SIG-M5 (cell line): Measurements from ENCODE around the gene GCGR.
"Not testable (repeated sequence)": the region's sequence is repeated elsewhere in the genome, so short reads cannot be mapped to it uniquely, and the experiment has no call there.

Experiments used
- DNase-seq: peaks from one replicate; lab custom pipeline; 2025; lab: John Stamatoyannopoulos, UW

GCGR gene

DNA sequence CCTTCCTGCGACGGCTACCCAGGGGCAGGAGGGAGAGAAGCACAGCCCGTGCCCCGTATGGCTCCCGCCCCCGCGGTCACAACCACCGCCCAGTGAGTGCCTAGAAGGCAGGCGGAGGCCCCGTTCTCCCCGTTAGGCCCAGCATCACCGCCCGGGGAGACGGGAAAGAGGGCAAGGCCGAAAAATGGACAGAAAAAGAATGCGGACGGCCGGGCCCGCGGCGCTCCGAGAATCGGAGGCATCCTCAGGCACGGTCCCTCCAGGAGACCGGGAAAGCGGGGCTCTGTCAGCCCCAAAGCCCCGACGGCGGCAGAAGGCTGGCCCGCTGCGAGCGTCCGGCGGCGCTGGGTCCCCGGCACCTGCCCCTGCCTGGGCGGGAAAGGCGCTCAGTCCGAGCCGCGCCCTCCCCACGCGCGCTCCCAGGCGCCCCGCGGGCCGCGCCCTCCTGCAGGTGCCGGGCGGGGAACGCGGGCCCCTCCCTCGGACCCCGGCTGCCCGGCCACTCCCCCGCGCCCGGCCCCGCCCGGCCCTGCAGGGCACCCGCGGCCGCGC is 28.7 kb downstream of the GCGR start:
- DNase-seq: no peak

- DNase-seq: peak; percentile 47
Observed at GRCh38 chr17:81833160-81833920, 29.4 kb downstream of the GCGR start, which contains the start of gene MCRIP1. Gene MCRIP1, minus strand, starts transcription at chr17:81833291. Its CDS starts 8,785 bp downstream, at chr17:81824506.

DNA sequence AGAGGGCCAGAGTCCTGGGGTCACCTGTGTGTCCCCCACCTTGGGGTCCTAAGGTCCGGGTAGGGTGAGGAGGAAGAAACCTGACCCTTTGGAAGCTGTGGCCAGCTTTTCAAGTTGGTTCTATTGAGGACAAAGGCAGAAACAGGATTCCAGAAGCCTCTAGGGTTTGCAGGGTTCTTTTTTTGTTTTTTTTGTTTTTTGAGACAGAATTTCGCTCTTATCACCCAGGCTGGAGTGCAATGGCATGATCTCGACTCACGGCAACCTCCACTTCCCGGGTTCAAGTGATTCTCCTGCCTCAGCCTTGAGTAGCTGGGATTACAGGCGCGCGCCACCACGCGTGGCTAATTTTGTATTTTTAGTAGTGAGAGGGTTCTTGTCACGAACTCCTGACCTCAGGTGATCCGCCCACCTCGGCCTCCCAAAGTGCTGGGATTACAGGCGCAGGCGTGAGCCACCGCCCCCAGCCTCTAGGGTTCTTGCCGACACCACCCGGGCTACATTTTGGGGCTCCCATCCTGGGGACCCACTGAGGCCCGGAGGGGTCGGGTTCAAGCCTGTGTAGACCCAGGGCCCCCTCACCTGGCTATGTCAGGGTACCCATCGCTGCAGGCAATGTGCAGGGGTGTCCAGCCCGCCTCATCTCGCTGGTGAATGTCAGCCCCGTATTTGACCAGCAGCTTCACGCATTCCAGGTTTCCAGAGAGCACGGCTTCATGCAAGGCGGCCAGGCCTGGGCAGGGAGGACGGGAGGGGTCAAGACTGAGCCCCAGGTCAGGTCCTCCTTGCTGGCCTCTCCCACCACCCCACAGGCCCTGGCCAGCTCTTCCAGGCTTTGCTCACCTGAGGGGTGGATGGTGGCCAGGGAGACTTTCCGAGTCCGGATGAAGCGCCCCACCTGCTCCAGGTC is 30.2 kb downstream of the GCGR start:
- DNase-seq: no peak

DNA sequence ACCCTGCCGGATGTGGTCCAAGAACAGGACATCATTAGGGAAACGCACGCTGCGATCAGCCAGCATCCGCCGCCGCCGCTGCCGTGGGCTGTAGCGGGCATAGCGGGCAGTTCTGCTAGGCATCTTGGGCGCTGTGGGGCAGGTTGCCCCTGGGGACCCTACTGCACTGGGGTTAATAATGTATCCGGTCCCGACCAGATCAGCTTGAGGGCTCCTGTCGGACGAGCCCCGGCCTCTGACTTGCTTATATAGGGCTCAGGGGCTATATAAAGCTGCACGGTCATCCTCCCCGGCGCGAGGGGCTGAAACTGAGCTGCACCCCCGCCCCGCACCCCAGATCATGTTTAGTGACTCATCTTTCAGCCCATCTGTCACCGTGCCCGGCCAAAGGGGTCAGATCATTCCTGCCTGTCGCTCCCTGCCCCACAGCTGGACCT is 30.9 kb downstream of the GCGR start, which contains the start of gene PPP1R27:
PPP1R27 (minus strand) TSS at position 220 of the 437 bp plus-strand sequence; CDS start at position 123, 97 bp downstream.
- no peak for DNase-seq

DNA sequence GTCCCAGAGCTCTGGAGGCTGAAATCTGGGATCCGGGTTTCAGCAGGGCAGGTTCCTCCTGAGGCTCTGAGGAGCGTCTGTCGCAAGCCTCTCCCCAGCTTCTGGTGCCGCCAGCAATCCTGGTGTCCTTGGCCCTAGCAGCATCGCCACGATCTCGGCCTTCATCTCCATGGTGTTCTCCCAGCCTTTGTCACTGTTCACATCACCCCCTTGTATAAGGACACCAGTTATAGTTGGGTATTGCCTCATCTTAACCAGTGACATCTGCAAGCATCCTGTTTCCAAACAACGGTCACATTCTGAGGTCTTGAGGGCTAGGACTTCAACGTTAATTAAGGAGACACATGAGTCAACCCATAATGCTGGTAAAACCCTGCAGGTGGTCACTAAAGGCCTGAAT is 33.7 kb downstream of the GCGR start:
- peak; percentile 98 for DNase-seq

- no peak for DNase-seq
Observed at GRCh38 chr17:81838753-81839255, 34.9 kb downstream of the GCGR start.

DNA sequence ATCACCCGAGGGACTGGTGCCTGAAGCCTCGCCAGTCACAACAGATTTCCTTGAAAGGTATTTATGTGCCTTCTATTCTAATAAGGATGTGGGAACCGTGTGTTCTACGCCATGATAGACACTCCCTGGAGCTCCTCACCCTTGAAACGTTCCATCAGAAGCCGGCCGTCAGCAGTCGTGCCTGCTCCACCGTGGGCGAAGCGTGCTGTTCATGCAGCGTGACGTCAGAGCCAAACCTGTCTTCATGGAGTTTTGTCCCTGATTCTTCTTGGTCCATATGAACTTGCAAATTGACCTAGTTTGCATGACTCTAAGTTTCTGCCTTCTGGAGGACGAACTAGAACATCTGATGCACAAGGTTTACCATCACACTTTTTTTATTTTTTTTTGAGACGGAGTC is 35.4 kb downstream of the GCGR start:
- no peak for DNase-seq

- not testable (repeated sequence) for DNase-seq
Observed at GRCh38 chr17:81840059-81840458, 36.1 kb downstream of the GCGR start.

GRCh38 chr17:81840826-81841778 is 37.2 kb downstream of the GCGR start:
- no peak for DNase-seq

GRCh38 chr17:81841866-81842265 is 37.9 kb downstream of the GCGR start:
- DNase-seq: no peak

DNA sequence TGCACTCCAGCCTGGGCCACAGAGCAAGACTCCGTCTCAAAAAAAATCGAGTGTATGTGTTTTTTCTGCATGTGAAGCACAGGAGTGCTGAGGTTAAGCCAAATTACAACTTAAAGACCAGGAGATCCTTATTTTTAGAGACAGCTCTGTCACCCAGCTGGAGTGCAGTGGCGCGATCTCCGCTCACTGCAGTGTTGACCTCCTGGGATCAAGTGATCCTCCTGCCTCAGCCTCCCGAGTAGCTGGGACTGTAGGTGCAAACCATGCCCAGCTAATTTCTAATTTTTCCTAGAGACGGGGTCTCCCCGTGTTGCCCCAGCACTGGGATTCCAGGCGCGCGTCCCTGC is 38.4 kb downstream of the GCGR start:
- no peak for DNase-seq

- no peak for DNase-seq
Observed at GRCh38 chr17:81842725-81843504, 39.0 kb downstream of the GCGR start.

- no peak for DNase-seq
Observed at GRCh38 chr17:81843713-81844326, 39.9 kb downstream of the GCGR start.

- DNase-seq: no peak
Observed at GRCh38 chr17:81844327-81844851, 40.4 kb downstream of the GCGR start.

DNA sequence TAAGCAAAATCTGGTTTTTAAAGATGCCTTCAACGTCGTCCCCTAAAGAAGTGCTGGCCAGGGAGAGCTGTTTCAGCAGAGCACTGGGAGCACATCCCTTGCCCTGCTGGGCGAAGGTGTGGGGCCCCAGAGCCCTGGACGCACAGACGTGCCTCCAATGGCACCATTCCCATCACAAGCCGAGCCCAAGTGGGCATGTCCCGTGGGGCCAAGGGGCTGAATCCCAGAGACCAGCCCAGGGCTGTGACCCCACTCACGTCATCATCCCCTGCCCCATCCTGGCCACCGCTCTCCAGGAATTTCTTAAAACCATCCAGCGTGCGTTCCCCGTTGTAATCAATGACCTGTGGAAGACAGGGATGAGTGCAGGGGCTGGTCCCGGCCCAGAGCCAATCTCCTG is 40.9 kb downstream of the GCGR start:
- no peak for DNase-seq

- no peak for DNase-seq
Observed at GRCh38 chr17:81845361-81845760, 41.4 kb downstream of the GCGR start.

- no peak for DNase-seq
Observed at GRCh38 chr17:81845881-81846742, 42.2 kb downstream of the GCGR start.

GRCh38 chr17:81846743-81847689 is 43.1 kb downstream of the GCGR start:
- DNase-seq: no peak
